HCT116 (cell line): Measurements from ENCODE around the gene HMGN2. TPM values are rescaled to one million over a fixed set of nuclear protein-coding genes. Genes with fewer than 3 reads are reported as not detected.

Experiments
- ATAC-seq: fragments of 200-7000 bp; cut with Tn5 transposase; 2 replicates; pipeline ENCODE4 v1.9.1; 2020; ENCODE audit warnings: mild to moderate bottlenecking, moderate library complexity
- BruUV-seq: library from RNA; stranded (reverse); fragments of 400-500 nt; replicated peaks from 2 replicates; lab custom pipeline; 2021; lab: Mats Ljungman, UMichigan
- CTCF ChIA-PET: fragments of 300-600 bp; sonication (Branson Sonifier 250); formaldehyde crosslinking; loops from one replicate; lab custom pipeline; 2021; ENCODE audit warnings: antibody characterized with exemption; lab: Charles Lee
- POLR2A ChIA-PET: fragments of 300-600, 350-600 bp; sonication (Branson Sonifier 250); formaldehyde crosslinking; loops from one replicate; lab custom pipeline; 2021; ENCODE audit warnings: antibody characterized with exemption; lab: Charles Lee
- RAD21 ChIA-PET, 2 experiments: fragments of 300-600 bp; sonication (Branson Sonifier 250); formaldehyde crosslinking; loops; one replicate each; lab custom pipeline; 2023; ENCODE audit warnings: low total read pairs in 2 of 2; ENCODE audit not compliant: uncharacterized antibody in 2 of 2, unreplicated experiment in 2 of 2, low non-redundant PET in 1 of 2; lab: Charles Lee
- DNase-seq: peaks from one replicate; pipeline ENCODE4 v3.0.0-alpha.2; 2010; ENCODE audit warnings: low read depth, low spot score
- H2AFZ ChIP-seq: fragments of 200-600 bp; shearing (Covaris generic), sonication (generic); 2 replicates; pipeline ENCODE4 v1.6.1; 2017; ENCODE audit warnings: low read depth, mixed run types, mixed read lengths, antibody characterized with exemption, low read length; ENCODE audit not compliant: poor library complexity, severe bottlenecking
- H3K27ac ChIP-seq: 2 replicates; pipeline ENCODE4 v1.5.1; 2012; ENCODE audit warnings: low read depth, low read length
- H3K27me3 ChIP-seq: fragments of 200-600 bp; sonication (generic); 2 replicates; pipeline ENCODE4 v1.6.1; 2016; ENCODE audit warnings: mixed run types, low read length, mixed read lengths; ENCODE audit not compliant: insufficient read depth
- H3K36me3 ChIP-seq, 2 experiments: fragments of 200-500 bp in 1 of 2; fragments of 200-600 bp in 1 of 2; sonication (Bioruptor generic) in 1 of 2; sonication (generic) in 1 of 2; 2 replicates each; pipeline versions ENCODE4 v1.5.1 to v1.6.1; 2014 to 2016; ENCODE audit warnings: low read length in 2 of 2, inconsistent platforms in 1 of 2, mixed read lengths in 1 of 2, mixed run types in 1 of 2; ENCODE audit not compliant: insufficient read depth in 2 of 2, control insufficient read depth in 1 of 2
- H3K4me1 ChIP-seq, 2 experiments: fragments of 200-600 bp in 1 of 2; sonication (generic) in 1 of 2; 2 replicates each; pipeline versions ENCODE4 v1.5.1 to v1.6.1; 2012 to 2017; ENCODE audit warnings: low read length in 2 of 2, inconsistent platforms in 1 of 2, mild to moderate bottlenecking in 1 of 2, mixed read lengths in 1 of 2, mixed run types in 1 of 2, moderate library complexity in 1 of 2; ENCODE audit not compliant: insufficient read depth in 2 of 2, control insufficient read depth in 1 of 2
- H3K4me2 ChIP-seq: fragments of 200-600 bp; sonication (generic); 2 replicates; pipeline ENCODE4 v1.6.1; 2017; ENCODE audit warnings: mixed run types, low read length, mixed read lengths
- H3K4me3 ChIP-seq, 2 experiments: fragments of 200-600 bp in 1 of 2; sonication (generic) in 1 of 2; replicated peaks in 1 of 2; 2 replicates each; pipeline ENCODE4 v1.5.1; 2011 to 2016; ENCODE audit warnings: low read length in 2 of 2, control low read depth in 1 of 2, low read depth in 1 of 2, mild to moderate bottlenecking in 1 of 2, mixed read lengths in 1 of 2, mixed run types in 1 of 2
- H3K79me2 ChIP-seq: fragments of 200-600 bp; sonication (generic); 2 replicates; pipeline ENCODE4 v1.6.1; 2017; ENCODE audit warnings: mild to moderate bottlenecking, mixed run types, low read length, moderate library complexity, mixed read lengths; ENCODE audit not compliant: insufficient read depth
- H3K9ac ChIP-seq: fragments of 200-600 bp; sonication (generic); 2 replicates; pipeline ENCODE4 v1.6.1; 2016; ENCODE audit warnings: low read length, mixed read lengths
- H3K9me2 ChIP-seq: fragments of 200-600 bp; sonication (generic), shearing (Covaris generic); 2 replicates; pipeline ENCODE4 v1.6.1; 2017; ENCODE audit warnings: mixed run types, mild to moderate bottlenecking, moderate library complexity; ENCODE audit not compliant: insufficient read depth
- H3K9me3 ChIP-seq, 2 experiments: fragments of 200-500 bp in 1 of 2; fragments of 200-600 bp in 1 of 2; sonication (Bioruptor generic) in 1 of 2; sonication (generic) in 1 of 2; 2 replicates each; pipeline ENCODE4 v1.6.1; 2014 to 2017; ENCODE audit warnings: low read length in 2 of 2, mixed read lengths in 2 of 2, inconsistent platforms in 1 of 2, low read depth in 1 of 2, mild to moderate bottlenecking in 1 of 2, mixed run types in 1 of 2, moderate library complexity in 1 of 2; ENCODE audit not compliant: control insufficient read depth in 1 of 2, insufficient read depth in 1 of 2
- H4K20me1 ChIP-seq: fragments of 200-600 bp; sonication (generic), shearing (Covaris generic); 2 replicates; pipeline ENCODE4 v1.6.1; 2017; ENCODE audit warnings: mixed run types, mild to moderate bottlenecking, moderate library complexity; ENCODE audit not compliant: insufficient read depth
- CBX3 ChIP-seq: IDR thresholded peaks from 2 replicates; pipeline ENCODE4 v1.6.1; 2012; ENCODE audit warnings: low read depth
- EGR1 ChIP-seq: IDR thresholded peaks from 2 replicates; pipeline ENCODE4 v1.6.1; 2012; ENCODE audit warnings: low read depth
- EZH2 ChIP-seq: fragments of 200-600 bp; sonication (generic); IDR thresholded peaks from 2 replicates; pipeline ENCODE4 v1.6.1; 2017; ENCODE audit warnings: antibody characterized with exemption, mixed run types
- EZH2phosphoT487 ChIP-seq: fragments of 200-600 bp; IDR thresholded peaks from 2 replicates; pipeline ENCODE4 v1.6.1; 2018; ENCODE audit warnings: antibody characterized with exemption, borderline replicate concordance
- FOSL1 ChIP-seq: IDR thresholded peaks from 2 replicates; pipeline ENCODE4 v1.6.1; 2012; ENCODE audit warnings: low read depth
- JUND ChIP-seq: IDR thresholded peaks from 2 replicates; pipeline ENCODE4 v1.6.1; 2012
- MAX ChIP-seq: IDR thresholded peaks from 2 replicates; pipeline ENCODE4 v1.6.1; 2012
- RAD21 ChIP-seq: IDR thresholded peaks from 2 replicates; pipeline ENCODE4 v1.6.1; 2012; ENCODE audit warnings: low read depth, mild to moderate bottlenecking
- REST ChIP-seq: IDR thresholded peaks from 2 replicates; pipeline ENCODE4 v1.6.1; 2012; ENCODE audit warnings: low read depth
- SP1 ChIP-seq: IDR thresholded peaks from 2 replicates; pipeline ENCODE4 v1.6.1; 2012; ENCODE audit warnings: low read depth
- TCF7L2 ChIP-seq: IDR thresholded peaks from 2 replicates; pipeline ENCODE4 v1.7.0; 2011; ENCODE audit warnings: borderline replicate concordance, inconsistent platforms; ENCODE audit not compliant: insufficient read depth, insufficient read length; ENCODE audit errors: extremely low read depth
- YY1 ChIP-seq: IDR thresholded peaks from 2 replicates; pipeline ENCODE4 v1.6.1; 2011; ENCODE audit warnings: low read length, low read depth, moderate library complexity, mild to moderate bottlenecking; ENCODE audit not compliant: insufficient replicate concordance; ENCODE audit errors: extremely low read depth
- ZBTB33 ChIP-seq: IDR thresholded peaks from 2 replicates; pipeline ENCODE4 v1.6.1; 2011; ENCODE audit warnings: mild to moderate bottlenecking, low read length, moderate library complexity; ENCODE audit not compliant: insufficient replicate concordance; ENCODE audit errors: extremely low read depth
- ZFX ChIP-seq: fragments of 450-650 bp; IDR thresholded peaks from 2 replicates; pipeline ENCODE4 v1.6.1; 2017
- intact Hi-C: fragments of 100-400 bp; cut with micrococcal nuclease; formaldehyde crosslinking; loops from 2 replicates; pipeline ENCODE4 v1.10.0; 2022
- total RNA-seq: library from RNA; stranded (reverse); gene quantifications from one replicate; pipeline ENCODE4 v1.2.1, GENCODE V29; 2021; ENCODE audit not compliant: unreplicated experiment

HMGN2 gene
- total RNA-seq, 1 experiment from 2014 or later: 483 TPM

GRCh38 chr1:26520339-26520738 lies 48.1 kb downstream of the HMGN2 start:
- Histone ChIP-seq H3K27me3 (no peaks in the 10 kb centered on the region), H3K9me3 (no peaks in the 10 kb centered on the region), H4K20me1 (no peaks in the 10 kb centered on the region), H3K79me2 (no peaks in the 10 kb centered on the region), H3K36me3 (no peaks in the 10 kb centered on the region), H3K9ac (no peak overlapping the region), H2AFZ (no peak overlapping the region), H3K4me3 (no peak overlapping the region), H3K9me2 (no peaks in the 10 kb centered on the region), H3K4me2 (no peak overlapping the region), H3K27ac (no peak overlapping the region), H3K4me1 (peaks cover 0 to 16% of the 10 kb centered on the region in 2 experiments; a peak in 2 of 4 replicates)
- DNase-seq (no peak), ATAC-seq (no peak)
- ChIA-PET RAD21 (no interaction called here), CTCF (no interaction called here), POLR2A (no interaction called here)
- no TSS peak for BruUV-seq
- intact Hi-C loops: no loop called here
- TF ChIP-seq SP1 (no peak), ZBTB33 (no peak), RAD21 (no peak), FOSL1 (no peak), CBX3 (no peak), REST (no peak), EGR1 (no peak), TCF7L2 (no peak), MAX (no peak), EZH2 (no peak), EZH2phosphoT487 (no peak), JUND (no peak), YY1 (no peak), ZFX (no peak)
